Measurements from ENCODE around the gene ZBTB8B.
"Not testable (repeated sequence)": the region's sequence is repeated elsewhere in the genome, so short reads cannot be mapped to it uniquely, and the experiment has no call there.

The ZBTB8B gene

DNA sequence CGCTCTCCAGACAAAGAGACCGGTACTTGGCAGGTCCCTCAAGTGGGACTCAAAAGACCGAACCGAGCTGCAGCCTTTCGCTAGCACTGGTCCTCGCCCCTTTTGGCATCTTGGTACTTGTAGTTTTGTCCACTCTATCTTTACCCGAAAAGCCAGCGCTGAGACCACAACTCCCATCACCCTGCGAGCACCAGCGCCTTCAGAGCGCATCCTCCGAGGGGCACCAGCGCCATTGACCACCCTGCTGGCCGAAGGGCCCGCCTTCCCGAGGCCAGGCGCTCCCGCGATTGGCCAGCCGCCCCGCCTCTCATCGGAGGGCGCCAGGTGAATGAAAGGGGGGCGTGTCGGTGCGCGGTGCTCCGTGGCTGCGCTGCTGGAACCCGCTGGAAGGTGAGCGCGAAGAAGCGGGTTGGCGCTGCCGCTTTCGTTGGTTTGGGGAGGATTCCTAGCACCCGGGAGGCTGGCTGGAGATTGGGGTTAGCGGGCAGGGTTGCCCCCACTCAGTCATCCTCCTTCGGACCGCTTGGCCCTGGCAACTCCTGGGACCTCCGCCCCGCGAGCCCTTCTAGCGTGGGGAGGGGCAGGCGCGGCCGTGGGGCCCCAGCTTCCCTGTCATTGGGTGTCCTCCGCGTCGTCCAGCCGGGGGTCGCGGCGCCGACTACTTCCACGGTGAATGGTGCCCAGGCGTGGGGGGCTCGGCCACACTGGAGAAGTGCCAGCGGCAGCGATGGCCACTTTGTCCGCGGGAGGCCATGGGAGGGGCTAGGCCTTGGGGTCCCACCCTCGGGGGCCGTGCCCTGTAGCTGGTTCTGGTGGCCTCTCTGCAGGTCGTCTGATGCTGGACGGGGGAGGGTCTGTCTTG lies at the start of gene ZBTB8B:
Gene ZBTB8B (plus strand): TSS at position 357 of the 862 bp plus-strand sequence. CDS start 5,553 bp downstream, outside the sequence.
- DNase-seq = peak in 1 of 4 experiments; percentile 7

DNA sequence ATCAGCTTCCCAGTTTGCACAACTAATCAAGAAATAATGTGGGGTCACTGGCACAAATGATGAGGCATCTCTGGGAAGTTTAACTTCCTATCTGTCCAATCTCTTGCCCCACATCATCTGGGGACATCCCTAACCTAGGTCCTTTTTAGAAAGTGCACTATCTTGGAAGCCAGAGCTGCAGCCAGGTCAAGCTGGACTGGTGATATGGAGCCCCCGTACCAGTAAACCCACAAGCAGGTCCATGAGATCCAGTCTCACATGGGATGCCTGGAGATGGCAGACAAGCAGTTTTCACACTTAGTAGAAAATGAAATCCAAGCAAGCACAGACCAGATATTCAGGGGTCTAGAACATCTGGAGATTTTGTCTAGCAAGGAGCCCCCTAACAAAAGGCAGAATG lies 43.1 kb upstream of the ZBTB8B start:
- no peak for DNase-seq

DNA sequence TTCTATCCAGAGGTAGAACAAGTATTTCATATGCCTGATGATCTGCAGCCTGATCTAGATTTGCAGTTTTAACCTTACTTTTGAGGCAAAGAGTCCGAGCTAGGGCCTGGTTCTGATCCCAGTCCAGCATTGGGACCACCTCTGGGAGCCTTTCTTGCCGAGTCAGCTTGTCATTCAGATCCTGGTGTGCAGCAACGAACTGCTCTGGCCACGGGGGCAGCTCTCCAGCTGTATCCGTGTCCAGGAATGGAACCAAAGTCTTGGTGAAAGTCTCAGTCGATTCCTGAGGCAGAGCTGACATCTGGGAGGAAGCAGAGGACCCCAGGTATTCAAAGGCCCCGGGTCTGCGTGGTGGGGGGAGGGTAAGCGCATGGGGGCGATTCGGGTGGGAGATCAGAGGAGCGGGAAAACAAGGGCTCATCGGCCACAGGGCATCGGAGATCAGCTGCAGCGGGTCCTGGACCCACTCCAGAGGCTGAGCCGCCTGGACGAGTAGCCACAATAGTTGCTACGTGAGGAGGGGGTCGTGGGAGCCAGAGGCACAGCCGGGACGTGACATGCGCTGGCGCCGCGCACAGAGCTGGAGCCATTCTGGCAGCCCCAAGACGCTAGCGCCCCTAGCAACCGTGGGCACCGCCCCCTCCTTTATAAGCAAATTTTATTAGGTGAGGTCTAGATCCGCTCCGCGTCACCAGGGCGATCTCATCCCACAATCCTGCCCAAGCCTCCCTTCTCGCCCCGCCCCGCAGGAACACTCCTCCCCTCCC lies 38.2 kb upstream of the ZBTB8B start:
- no peak for DNase-seq

DNA sequence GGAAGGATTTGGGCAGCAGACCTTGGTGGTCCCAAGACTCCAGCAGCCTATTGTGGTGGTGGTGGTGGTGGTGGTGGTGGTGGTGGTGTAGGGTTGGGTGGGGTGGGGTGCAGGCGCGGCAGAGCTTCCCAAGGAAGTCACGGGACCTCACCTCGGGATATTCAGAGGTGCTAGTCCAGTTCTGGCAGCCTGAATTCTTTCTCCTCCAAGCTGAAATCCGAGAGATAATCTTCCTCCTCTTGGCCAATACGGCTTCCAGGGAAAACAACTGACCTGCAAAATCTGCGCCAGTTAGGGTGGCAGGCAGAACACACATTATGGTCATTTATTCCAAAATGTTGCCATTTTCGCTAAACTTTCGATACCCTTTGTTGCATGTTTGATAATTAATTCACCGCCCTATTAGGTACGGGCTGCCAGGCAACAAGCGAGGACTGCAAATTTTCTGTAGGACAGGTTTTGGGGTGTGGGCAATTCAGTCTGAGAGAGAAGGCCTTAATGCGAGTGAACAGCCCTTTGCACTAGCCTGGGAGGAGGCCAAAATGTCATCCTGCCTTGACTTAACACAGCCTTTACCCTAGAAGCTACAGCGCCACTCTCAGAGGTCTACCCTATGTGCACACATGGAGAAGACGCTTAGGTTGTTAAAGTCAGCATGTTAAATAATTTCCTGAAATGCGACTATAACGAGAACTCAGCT lies 37.5 kb upstream of the ZBTB8B start:
- no peak for DNase-seq

DNA sequence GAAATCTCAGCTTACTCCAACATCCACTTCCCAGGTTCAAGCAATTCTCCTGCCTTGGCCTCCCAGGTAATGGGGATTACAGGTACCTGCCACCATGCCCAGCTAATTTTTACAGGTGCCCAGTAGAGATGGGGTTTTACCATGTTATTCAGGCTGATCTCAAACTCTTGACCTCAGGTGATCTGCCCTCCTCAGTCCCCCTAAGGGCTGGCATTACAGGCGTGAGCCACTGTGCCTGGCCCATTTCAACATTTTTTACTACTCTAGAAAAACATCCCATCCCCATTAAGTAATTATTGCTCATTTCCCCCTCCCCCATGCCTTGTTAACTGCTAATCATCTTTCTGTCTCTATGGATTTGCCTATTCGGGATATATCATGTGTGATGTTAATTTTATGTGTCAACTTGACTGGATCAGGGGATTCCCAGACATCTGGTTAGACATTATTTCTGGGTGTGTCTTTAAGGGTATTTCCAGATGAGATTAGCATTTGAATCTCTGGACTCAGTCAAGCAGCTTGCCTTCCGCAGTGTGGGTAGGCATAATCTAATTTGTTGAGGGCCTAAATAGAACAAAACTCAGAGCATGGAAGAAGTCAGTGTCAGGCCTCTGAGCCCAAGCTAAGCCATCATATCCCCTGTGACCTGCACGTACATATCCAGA lies 33.0 kb upstream of the ZBTB8B start:
- no peak for DNase-seq

DNA sequence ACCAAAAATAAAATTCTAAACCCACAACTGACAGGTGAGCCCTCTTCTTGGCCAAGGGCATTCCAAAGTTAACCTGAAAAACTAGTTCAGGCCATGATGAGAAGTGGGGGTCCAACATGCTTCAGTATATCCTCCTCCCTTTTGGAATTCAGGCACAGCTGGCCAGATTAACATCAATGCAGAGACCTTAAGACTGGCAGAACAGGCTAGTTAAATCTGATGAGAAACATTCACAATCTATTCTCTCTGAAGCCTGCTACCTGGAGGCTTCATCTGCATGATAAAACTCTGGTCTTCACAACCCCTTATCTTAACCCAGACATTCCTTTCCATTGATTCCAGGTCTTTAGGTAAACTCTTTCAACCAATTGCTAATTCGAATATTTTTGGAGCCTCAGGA lies 26.7 kb upstream of the ZBTB8B start:
- DNase-seq = no peak

DNA sequence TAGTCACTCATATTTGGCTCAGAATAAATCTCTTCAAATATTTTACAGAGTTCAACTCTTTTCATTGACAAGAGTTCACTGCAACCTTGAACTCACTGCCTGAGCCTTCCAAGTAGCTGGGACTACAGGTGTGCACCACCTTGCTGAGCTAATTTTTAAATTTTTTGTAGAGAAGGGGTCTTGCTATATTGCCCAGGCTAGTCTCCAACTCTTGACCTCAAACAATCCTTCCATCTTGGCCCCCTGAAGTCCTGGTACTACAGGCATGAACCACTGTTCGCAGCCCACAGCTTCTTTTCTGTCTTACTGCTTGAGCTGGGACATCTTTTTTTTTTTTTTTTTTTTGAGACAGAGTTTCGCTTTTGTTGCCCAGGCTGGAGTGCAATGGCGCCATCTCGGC lies 26.1 kb upstream of the ZBTB8B start:
- not testable (repeated sequence) for DNase-seq

DNA sequence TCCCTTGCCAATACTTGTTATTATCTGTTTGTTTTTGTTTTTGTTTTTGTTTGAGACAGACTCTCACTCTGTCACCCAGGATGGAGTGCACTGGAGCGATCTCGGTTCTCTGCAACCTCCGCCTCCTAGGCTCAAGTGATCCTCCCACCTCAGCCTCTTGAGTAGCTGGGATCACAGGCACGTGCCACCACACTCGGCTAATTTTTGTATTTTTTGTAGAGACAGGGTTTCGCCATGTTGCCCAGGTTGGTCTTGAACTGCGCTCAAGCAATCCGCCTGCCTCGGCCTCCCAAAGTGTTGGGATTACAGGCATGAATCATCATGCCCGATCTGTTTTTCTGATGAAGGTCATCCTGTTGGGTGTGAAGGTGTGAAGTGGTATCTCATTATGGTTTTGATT lies 23.4 kb upstream of the ZBTB8B start:
- DNase-seq = not testable (repeated sequence)

DNA sequence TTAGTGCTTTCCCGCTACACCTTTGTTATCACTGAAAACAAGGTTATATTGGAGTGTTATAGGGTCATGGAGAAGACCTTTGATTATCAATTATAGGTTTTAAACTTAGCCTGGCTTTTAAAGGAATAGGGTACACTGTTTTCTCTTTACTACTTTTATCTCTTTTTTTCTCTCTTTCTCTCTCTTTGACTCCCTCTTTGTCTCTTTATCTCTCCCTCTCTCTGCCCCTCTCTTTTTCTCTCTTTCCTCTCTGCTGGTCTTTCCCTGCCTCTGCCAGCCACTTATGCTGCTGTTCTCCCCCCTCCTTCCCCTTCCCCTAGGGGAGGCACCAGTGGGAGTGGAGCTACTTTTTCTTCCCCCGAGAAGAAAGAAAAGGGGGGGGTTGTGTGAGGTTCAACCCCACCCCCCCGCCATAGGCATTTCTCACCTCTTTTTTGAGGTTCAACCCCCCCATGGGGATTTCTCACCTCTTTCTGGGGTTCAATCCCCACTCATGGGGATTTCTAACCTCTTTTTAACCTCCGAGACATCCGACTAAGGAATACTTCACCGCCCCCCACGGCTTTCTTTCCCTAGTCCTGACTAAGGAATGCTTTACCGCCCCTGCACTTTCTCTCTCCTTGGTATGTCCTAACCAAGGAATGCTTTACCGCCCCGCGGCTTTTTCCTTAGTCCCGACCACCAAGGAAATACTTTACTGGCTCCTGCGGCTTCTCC lies 17.2 kb upstream of the ZBTB8B start:
- no peak for DNase-seq

DNA sequence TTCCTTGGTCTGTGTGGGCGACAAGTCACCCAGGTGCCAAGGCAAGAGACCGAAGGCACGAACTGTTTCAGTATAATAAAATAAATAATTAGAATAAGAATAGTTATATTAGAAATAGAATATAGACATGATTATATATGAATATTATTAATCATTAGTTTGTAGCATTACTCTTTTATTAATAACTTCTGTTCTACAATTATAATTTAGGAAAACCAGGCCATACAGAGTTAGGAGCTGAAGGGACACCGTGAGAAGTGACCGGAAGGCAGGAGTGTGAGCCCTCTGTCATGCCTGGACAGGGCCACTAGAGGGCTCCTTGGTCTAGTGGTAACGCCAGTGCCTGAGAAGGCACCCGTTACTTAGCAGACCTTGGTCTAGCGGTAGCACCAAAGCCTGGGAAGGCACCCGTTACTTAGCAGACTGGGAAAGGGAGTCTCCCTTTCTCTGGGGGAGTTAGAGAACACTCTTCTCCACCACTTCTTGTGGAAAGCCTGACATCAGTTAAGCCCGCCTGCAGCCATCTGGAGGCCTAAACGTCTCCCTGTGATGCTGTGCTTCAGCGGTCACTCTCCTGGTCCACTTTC lies 16.6 kb upstream of the ZBTB8B start:
- peak in 2 of 4 experiments; percentile 5 to 9 for DNase-seq

DNA sequence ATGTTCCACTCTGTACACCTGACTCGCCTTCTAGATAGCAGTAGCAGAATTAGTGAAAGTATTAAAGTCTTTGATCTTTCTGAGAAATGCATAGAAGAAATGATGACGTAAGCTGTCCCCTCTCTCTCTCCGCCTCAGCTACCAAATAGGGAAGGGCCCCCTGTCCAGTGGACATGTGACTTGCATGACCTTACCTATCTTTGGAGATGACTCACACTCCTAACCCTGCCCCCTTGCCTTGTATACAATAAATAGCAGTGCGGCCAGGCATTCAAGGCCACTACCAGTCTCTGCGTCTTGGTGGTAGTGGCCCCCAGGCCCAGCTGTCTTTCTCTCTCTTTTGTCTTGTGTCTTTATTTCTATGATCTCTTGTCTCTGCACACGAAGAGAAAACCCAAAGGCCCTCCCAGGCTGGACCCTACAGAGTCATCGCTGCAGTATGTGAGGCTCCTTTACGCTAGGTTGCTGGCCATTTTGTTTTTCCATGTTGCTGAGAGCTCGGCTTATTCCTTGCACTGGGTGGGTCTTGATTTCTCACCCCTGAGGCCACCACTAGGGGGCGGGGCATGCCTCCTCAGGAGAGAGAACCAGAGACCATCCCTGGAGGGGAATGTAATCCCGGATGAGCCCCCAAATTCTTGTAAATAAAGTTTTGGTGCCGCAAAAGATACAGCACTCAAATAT lies 16.0 kb upstream of the ZBTB8B start:
- no peak for DNase-seq

DNA sequence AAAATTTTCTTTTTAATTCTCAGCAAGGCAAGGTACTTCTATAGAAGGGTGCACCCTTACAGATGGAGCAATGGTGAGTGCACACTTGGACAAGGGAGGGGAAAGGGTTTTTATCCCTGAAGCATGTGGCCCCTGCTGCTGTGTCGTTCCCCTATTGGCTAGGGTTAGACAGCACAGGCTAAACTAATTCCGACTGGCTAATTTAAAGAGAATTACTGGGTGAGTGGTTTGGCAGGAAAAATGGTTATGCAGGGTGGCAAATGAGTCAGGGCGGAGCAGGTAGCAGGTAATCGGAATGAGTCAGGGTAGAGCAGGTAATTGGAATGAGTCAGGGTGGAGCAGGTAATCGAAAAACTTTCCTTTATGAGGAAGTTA lies 15.4 kb upstream of the ZBTB8B start:
- not testable (repeated sequence) for DNase-seq

DNA sequence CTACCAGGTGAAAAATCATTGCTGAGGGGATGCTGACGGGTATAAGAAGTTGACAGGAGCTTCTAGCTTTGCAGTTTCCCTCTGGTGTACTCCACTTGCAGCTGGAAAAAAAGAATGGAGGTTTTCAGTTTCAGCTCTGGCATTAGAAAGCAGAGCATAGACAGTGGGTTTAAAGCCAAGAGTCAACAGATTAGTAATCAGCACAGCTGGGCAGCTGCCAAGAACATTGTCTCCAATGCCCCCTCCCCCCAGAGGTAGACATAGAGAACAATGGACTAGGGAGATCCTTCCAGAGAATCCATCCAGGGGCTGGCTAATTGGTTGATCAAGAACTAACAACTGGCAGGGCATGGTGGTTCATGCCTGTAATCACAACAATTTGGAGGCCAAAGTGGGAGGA lies 10.1 kb upstream of the ZBTB8B start:
- DNase-seq = no peak

DNA sequence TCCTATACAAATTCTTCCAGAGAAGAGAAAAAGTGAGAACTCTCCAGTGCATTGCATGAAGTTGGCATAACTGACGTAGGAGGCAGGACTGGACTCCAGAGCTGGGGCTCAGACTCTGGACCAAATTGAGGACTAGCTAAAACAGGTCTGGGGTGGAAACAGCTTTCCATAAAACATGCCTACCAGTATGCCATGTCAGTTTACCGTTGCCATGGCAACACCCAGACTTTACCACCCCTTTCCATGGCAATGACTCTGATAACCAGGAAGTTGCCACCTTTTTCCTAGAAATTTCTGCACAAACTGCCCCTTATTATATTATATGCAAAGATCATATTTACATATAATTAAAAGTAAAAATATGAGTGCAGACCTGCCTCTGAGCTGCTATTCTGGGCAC lies 8.9 kb upstream of the ZBTB8B start:
- no peak for DNase-seq

DNA sequence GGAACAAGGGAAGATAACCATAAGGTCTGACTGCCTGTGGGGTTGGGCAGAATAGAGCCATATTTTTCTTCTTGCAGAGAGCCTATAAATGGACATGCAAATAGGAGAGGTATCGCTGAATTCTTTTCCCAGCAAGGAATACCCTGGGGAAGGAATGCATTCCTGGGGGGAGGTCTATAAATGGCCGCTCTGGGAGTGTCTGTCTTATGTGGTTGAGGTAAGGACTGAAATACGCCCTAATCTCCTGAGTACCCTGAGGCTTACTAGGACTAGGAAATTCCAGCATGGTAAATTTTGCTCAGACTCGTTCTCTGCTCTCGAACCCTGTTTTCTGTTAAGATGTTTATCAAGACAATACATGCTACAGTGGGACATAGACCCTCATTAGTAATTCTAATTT lies 6.1 kb upstream of the ZBTB8B start:
- DNase-seq = not testable (repeated sequence)

DNA sequence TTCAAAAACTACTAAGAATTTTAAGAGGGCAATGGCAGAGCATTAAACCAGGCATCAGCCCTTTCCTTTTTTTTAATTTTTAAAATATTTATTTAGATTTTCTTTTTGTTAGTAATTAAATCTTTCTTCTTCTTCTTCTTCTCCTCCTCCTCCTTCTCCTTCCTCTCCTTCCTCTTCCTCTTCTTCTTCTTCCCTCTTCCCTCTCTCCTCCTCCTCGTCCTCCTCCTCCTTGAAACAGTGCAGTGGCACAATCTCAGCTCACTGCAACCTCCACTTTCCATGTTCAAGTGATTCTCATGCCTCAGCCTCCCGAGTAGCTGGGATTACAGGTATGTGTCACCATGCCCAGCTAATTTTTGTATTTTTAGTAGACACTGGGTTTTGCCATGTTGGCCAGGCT lies 1.9 kb upstream of the ZBTB8B start:
- DNase-seq = not testable (repeated sequence)

DNA sequence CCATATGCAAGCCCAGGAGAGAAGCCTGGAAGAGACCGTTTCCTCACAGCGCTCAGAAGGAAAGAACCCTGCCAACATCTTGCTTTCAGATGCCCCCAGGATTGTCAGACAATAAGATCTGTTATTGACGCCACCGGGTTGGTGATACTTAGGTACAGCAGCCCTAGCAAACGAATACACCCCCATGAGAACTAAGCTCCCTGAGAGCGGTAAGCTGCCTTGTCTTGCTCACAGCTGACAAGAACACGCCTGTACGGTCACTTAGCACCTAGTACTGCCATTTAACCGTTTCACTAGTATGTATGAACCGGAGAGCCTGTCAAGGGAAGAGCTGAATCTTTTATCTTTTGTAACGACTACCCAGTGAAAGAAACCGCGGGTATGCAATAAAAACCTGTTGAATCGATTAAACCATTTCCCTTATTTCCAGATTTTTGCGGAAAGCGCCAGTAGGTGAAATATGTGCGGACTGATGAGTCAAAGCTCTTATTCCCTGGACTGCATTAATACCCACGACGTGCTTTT lies 619 bp upstream of the ZBTB8B start:
- DNase-seq = no peak

DNA sequence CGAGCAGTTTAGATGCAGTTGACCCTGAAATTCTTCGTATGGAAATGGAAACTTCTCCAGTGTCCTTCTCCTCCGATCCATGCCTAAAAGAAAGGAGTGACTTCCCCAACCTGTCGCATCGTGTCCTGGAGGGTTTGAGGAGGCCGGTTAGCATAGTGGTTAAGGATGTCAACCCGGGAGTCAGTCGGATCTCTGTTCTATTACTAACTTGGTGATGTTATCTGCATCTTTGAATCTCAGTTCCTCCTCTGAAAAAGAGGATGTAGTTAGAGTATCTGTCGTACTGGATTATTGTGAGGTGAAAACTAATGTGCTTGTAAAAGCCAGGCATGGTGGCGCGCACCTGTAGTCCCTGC lies 684 bp downstream of the ZBTB8B start:
- no peak for DNase-seq

DNA sequence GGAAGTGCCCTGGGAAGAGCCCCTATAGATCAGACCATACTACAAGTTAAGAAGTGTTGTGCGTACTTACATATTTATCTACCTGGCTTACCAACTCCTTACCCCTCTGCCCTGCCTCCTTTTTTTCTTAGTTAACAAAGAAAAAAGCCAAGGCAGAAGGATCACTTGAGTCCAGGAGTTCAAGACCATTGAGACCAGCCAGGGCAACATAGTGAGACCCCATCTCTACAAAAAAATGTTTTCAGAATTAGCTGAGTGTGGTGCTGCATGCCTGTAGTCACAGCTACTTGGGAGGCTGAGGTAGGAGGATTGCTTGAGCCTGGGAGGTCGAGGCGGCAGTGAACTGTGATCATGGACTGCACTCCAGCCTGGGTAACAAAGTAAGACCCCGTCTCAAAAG lies 1.9 kb downstream of the ZBTB8B start:
- DNase-seq = no peak

DNA sequence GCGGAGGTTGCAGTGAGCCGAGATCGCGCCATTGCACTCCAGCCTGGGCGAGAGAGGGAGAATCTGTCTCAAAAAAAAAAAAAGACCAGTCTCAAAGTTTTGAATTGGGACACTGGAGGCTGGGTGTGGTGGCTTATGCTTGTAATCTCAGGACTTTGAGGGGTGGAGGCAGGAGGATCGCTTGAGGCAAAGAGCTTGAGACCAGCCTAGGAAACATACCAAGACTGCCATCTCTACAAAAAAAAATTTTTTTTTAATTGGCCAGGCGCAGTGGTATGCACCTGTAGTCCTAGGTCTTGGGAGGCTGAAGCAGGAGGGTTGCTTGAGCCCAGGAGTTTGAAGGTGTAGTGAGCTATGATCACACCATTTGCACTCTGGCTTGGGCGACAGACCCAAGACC lies 3.9 kb downstream of the ZBTB8B start:
- DNase-seq = no peak

DNA sequence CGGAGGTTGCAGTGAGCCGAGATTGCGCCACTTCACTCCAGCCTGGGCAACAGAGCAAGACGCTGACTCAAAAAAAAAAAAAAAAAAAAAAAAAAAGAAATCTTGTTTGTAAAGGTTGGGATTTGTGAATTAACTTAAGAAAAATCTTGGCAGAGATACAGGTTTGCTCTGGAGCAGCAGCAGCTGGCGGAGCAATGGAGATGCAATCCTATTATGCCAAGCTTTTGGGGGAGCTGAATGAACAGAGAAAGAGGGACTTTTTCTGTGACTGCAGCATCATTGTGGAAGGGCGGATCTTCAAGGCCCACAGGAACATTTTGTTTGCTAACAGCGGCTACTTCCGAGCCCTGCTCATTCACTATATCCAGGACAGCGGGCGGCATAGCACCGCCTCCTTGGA lies 5.6 kb downstream of the ZBTB8B start:
- DNase-seq = no peak

Data from activated CD4-positive, CD25-positive, alpha-beta regulatory T cell (primary cell).